MCF 10A (cell line): ENCODE results near the gene SLC2A14. TPM values are rescaled to one million over a fixed set of nuclear protein-coding genes. Genes with fewer than 3 reads are reported as not detected.

Source experiments
- BruUV-seq: library from RNA; stranded (reverse); fragments of 400-500 nt; replicated peaks from 2 replicates; lab custom pipeline; 2021; lab: Mats Ljungman, UMichigan
- CTCF ChIA-PET: fragments of 300-600 bp; sonication (Branson Sonifier 250); formaldehyde crosslinking; extraction: SDS; loops from one replicate; lab custom pipeline; 2021; ENCODE audit warnings: antibody characterized with exemption, inconsistent platforms; lab: Yijun Ruan, JAX
- POLR2A ChIA-PET: fragments of 300-600, 350-650 bp; sonication (Branson Sonifier 250); formaldehyde crosslinking; extraction: SDS; loops from one replicate; lab custom pipeline; 2020; ENCODE audit warnings: antibody characterized with exemption, inconsistent platforms; lab: Yijun Ruan, JAX
- DNase-seq: peaks from one replicate; pipeline ENCODE4 v3.0.0-alpha.2; 2018; ENCODE audit not compliant: unreplicated experiment
- H3K27ac Mint-ChIP-seq: one replicate; pipeline ENCODE4 v1.8.0; 2022; ENCODE audit warnings: mild to moderate bottlenecking, low read depth, mixed read lengths; ENCODE audit not compliant: unreplicated experiment
- H3K27me3 Mint-ChIP-seq: one replicate; pipeline ENCODE4 v1.8.0; 2022; ENCODE audit warnings: mixed read lengths; ENCODE audit not compliant: insufficient read depth, unreplicated experiment
- H3K36me3 Mint-ChIP-seq: one replicate; pipeline ENCODE4 v1.8.0; 2022; ENCODE audit warnings: mild to moderate bottlenecking, moderate library complexity, mixed read lengths; ENCODE audit not compliant: insufficient read depth, unreplicated experiment
- H3K4me1 Mint-ChIP-seq: one replicate; pipeline ENCODE4 v1.8.0; 2022; ENCODE audit warnings: mixed read lengths; ENCODE audit not compliant: insufficient read depth, unreplicated experiment
- H3K4me3 Mint-ChIP-seq: one replicate; pipeline ENCODE4 v1.8.0; 2022; ENCODE audit warnings: mild to moderate bottlenecking, moderate library complexity, mixed read lengths; ENCODE audit not compliant: unreplicated experiment
- H3K9me3 Mint-ChIP-seq: one replicate; pipeline ENCODE4 v1.8.0; 2022; ENCODE audit warnings: mixed read lengths; ENCODE audit not compliant: unreplicated experiment
- CTCF ChIP-seq: fragments of 200-600 bp; IDR thresholded peaks from one replicate; pipeline ENCODE4 v1.8.0; 2022; ENCODE audit warnings: antibody characterized with exemption, mild to moderate bottlenecking; ENCODE audit not compliant: unreplicated experiment
- intact Hi-C: fragments of 100-400 bp; cut with micrococcal nuclease; formaldehyde crosslinking; loops from 2 replicates; pipeline ENCODE4 v1.14.1; 2022
- total RNA-seq: library from RNA; stranded (reverse); gene quantifications from 2 replicates; pipeline ENCODE4 v1.2.3, GENCODE V29; 2022

Gene SLC2A14
- total RNA-seq, 1 experiment from 2014 or later, result not detected

GRCh38 chr12:7782055-7782454 lies 90.7 kb downstream of the SLC2A14 start:
- intact Hi-C loops, result no loop called here
- Mint-ChIP-seq H3K4me3 (no peak overlapping the region), H3K9me3 (no peaks in the 10 kb centered on the region), H3K36me3 (no peaks in the 10 kb centered on the region), H3K4me1 (no peaks in the 10 kb centered on the region), H3K27me3 (no peaks in the 10 kb centered on the region), H3K27ac (no peak overlapping the region)
- TF ChIP-seq CTCF, result no peak
- DNase-seq, result no peak
- ChIA-PET POLR2A (no interaction called here), CTCF (no interaction called here)
- BruUV-seq, result no TSS peak

GRCh38 chr12:7781274-7781673 lies 91.4 kb downstream of the SLC2A14 start:
- H3K9me3 Mint-ChIP-seq, result no peaks in the 10 kb centered on the region
- no peaks in the 10 kb centered on the region for H3K4me1 Mint-ChIP-seq
- CTCF ChIA-PET, result interaction anchor here (0.8 kb wide), 1 partner anchor 24 kb away, joined by 3 read pairs; no protein-coding TSS in a partner anchor
- no peak overlapping the region for H3K27ac Mint-ChIP-seq
- intact Hi-C loops, result no loop called here
- POLR2A ChIA-PET, result no interaction called here
- no TSS peak for BruUV-seq
- no peaks in the 10 kb centered on the region for H3K27me3 Mint-ChIP-seq
- H3K36me3 Mint-ChIP-seq, result no peaks in the 10 kb centered on the region
- DNase-seq, result no peak
- H3K4me3 Mint-ChIP-seq, result no peak overlapping the region
- TF ChIP-seq CTCF, result no peak

- CTCF ChIA-PET, result interaction anchor here (0.8 kb wide), 1 partner anchor 277 kb away, joined by 3 read pairs; no protein-coding TSS in a partner anchor
- Mint-ChIP-seq H3K36me3 (no peaks in the 10 kb centered on the region), H3K4me1 (peaks cover 6% of the 10 kb centered on the region), H3K4me3 (no peak overlapping the region), H3K27ac (no peak overlapping the region), H3K27me3 (no peaks in the 10 kb centered on the region), H3K9me3 (no peaks in the 10 kb centered on the region)
- no peak for TF ChIP-seq CTCF
- POLR2A ChIA-PET, result no interaction called here
- intact Hi-C loops, result no loop called here
- no peak for DNase-seq
- BruUV-seq, result no TSS peak
Observed at GRCh38 chr12:7769999-7770398, 102.7 kb downstream of the SLC2A14 start.

Other genes with a start within 250 kb of the SLC2A14 start
- not detected in 2 replicates for gene APOBEC1, start 207.0 kb downstream of the SLC2A14 start, total RNA-seq
- not detected in 2 replicates for gene GDF3, start 177.1 kb downstream of the SLC2A14 start, total RNA-seq
- not detected in 2 replicates for gene DPPA3, start 161.5 kb downstream of the SLC2A14 start, total RNA-seq
- gene CLEC4C, start 125.5 kb downstream of the SLC2A14 start, total RNA-seq, result not detected in 2 replicates
- not detected in 2 replicates for gene NANOGNB, start 107.7 kb downstream of the SLC2A14 start, total RNA-seq
- gene NANOG, start 83.5 kb downstream of the SLC2A14 start, total RNA-seq, result not detected in 2 replicates
- 4.0 and 9.2 TPM in 2 replicates for gene SLC2A3, start 63.3 kb upstream of the SLC2A14 start, total RNA-seq
- 19.7 and 21.1 TPM in 2 replicates for gene FOXJ2, start 159.8 kb upstream of the SLC2A14 start, total RNA-seq
- gene C3AR1, start 193.4 kb upstream of the SLC2A14 start, total RNA-seq, result not detected in 2 replicates
- 53.7 and 59.3 TPM in 2 replicates for gene NECAP1, start 209.4 kb upstream of the SLC2A14 start, total RNA-seq